Measurements from ENCODE around the gene SLC9A9. TPM values are rescaled to one million over a fixed set of nuclear protein-coding genes. Genes with fewer than 3 reads are reported as not detected.

The SLC9A9 gene
- total RNA-seq, 1 donor from 2014 or later, result 3.5 TPM

DNA sequence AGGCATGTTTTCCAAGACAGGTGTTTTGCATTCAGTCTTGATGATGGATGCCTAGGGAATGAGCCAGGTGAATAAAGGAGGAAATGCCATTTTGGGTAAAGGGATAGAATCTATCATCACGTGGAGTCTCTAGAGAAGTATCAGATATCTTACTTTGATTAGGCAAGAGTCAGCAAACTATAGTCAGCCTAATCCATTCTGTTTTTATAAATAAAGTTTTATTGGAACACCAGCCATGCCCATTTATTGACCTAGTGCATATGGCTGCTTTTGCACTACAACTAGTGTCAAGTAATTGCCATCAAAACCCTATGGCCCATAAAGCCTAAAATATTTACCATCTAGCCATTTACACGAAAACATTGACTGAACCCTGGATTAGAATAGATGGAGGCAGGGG, 231.2 kb downstream of the SLC9A9 start:
- H3K27me3 Mint-ChIP-seq (ENCODE audit: unreplicated experiment), result no peaks in the 10 kb centered on the region
- no peak for TF ChIP-seq CTCF (IDR thresholded peaks at IDR 0.05)

DNA sequence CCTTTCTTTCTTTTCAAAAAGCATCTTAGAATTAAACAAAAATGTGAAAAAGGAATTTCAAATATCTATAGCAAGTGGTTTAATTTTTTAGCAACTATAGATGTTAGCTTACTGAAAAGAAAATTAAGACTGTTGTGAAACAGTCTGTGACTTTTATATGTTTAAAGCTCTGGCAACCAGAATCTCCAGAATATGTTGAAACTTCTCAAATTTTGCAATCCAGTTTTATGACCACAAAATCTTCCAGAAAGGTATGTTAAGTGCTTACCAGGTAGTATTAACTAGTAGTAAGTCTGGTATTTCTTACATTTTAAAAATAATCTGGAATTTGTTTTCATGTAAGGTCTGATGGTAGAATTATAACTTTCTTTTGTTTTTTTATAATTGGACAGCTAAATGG, 235.0 kb downstream of the SLC9A9 start:
- peaks cover 1% of the 10 kb centered on the region for H3K36me3 Mint-ChIP-seq (ENCODE audit: unreplicated experiment)
- peak overlapping the region; percentile 58 for H3K27ac Mint-ChIP-seq (ENCODE audit: unreplicated experiment)
- no peak overlapping the region for H3K4me3 Mint-ChIP-seq (ENCODE audit: unreplicated experiment)
- no peaks in the 10 kb centered on the region for H3K9me3 Mint-ChIP-seq (ENCODE audit: unreplicated experiment)
- H3K27me3 Mint-ChIP-seq (ENCODE audit: unreplicated experiment), result no peaks in the 10 kb centered on the region
- TF ChIP-seq CTCF (IDR thresholded peaks at IDR 0.05), result no peak
- DNase-seq (ENCODE audit: extremely low spot score, unreplicated experiment), result no peak
- peaks cover 46% of the 10 kb centered on the region for H3K4me1 Mint-ChIP-seq (ENCODE audit: unreplicated experiment)

More for the DNA sequence above, 231.2 kb downstream of the SLC9A9 start:
- Mint-ChIP-seq H3K36me3 (ENCODE audit: unreplicated experiment) (no peaks in the 10 kb centered on the region), H3K9me3 (ENCODE audit: unreplicated experiment) (no peaks in the 10 kb centered on the region), H3K27ac (ENCODE audit: unreplicated experiment) (no peak overlapping the region), H3K4me3 (ENCODE audit: unreplicated experiment) (no peak overlapping the region), H3K4me1 (ENCODE audit: unreplicated experiment) (peaks cover 25% of the 10 kb centered on the region)
- no peak for DNase-seq (ENCODE audit: extremely low spot score, unreplicated experiment)

GRCh38 chr3:143612541-143612940, 235.7 kb downstream of the SLC9A9 start:
- H3K4me1 Mint-ChIP-seq (ENCODE audit: unreplicated experiment), result peaks cover 51% of the 10 kb centered on the region
- H3K9me3 Mint-ChIP-seq (ENCODE audit: unreplicated experiment), result no peaks in the 10 kb centered on the region
- DNase-seq (ENCODE audit: extremely low spot score, unreplicated experiment), result no peak
- H3K36me3 Mint-ChIP-seq (ENCODE audit: unreplicated experiment), result peaks cover 1% of the 10 kb centered on the region
- H3K27ac Mint-ChIP-seq (ENCODE audit: unreplicated experiment), result peak overlapping the region; percentile 58
- TF ChIP-seq CTCF (IDR thresholded peaks at IDR 0.05), result no peak
- no peak overlapping the region for H3K4me3 Mint-ChIP-seq (ENCODE audit: unreplicated experiment)
- H3K27me3 Mint-ChIP-seq (ENCODE audit: unreplicated experiment), result no peaks in the 10 kb centered on the region

DNA sequence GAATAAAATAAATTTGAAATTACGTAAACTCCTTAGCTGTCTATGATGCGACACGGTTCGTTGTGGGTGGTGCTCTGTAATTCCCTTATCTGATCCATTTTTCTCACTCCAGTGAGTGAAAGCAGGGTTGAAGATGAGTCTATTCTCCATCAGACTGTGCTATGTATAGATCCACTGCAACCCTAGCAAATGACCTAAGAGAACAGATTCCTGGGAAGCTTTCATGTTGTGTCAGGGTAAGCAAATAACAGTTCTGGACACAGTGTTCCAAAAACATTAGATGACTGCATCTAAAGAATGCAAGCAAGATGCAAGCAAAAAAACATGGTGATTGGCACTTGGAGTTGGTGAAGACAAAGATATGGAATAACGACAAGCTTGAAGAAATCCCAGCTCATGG, 239.3 kb downstream of the SLC9A9 start:
- Mint-ChIP-seq H3K9me3 (ENCODE audit: unreplicated experiment) (no peaks in the 10 kb centered on the region), H3K36me3 (ENCODE audit: unreplicated experiment) (peaks cover 1% of the 10 kb centered on the region), H3K27ac (ENCODE audit: unreplicated experiment) (peak overlapping the region; percentile 73), H3K27me3 (ENCODE audit: unreplicated experiment) (no peaks in the 10 kb centered on the region), H3K4me1 (ENCODE audit: unreplicated experiment) (peaks cover 59% of the 10 kb centered on the region), H3K4me3 (ENCODE audit: unreplicated experiment) (no peak overlapping the region)
- no peak for DNase-seq (ENCODE audit: extremely low spot score, unreplicated experiment)
- no peak for TF ChIP-seq CTCF (IDR thresholded peaks at IDR 0.05)

DNA sequence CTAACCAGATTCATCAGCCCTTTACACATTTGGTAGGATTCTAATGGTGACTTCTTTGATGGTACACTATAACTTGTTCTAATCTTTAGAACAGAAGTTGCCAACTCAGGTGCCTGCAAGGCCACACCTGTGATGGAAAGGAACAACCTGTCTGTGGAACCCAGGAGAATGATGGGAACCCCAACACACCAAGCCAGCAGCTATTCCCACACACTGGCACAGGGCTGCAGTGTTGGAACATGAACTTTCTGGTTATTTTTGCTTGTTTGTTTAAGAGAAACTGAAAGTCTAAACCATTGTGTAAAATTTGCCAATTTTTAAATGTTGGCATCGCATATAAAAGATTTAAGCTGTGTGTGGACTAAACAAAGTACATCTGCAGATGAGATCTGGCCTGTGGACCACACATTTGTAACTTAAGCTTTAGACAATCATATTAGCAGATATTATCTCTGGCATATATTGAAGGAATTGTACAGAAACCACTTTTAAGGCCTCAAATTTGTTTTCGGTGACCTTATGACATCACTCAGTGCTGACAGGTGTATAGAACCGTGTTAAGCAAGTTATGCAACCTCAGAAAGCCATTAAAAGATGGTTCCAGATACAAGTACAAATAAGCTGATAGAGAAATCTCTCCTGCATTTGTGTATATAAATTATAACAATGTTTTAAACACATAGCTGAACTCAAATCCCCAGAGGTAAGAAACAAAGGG, 242.9 kb downstream of the SLC9A9 start:
- H3K27ac Mint-ChIP-seq (ENCODE audit: unreplicated experiment), result no peak overlapping the region
- no peaks in the 10 kb centered on the region for H3K9me3 Mint-ChIP-seq (ENCODE audit: unreplicated experiment)
- TF ChIP-seq CTCF (IDR thresholded peaks at IDR 0.05), result no peak
- H3K27me3 Mint-ChIP-seq (ENCODE audit: unreplicated experiment), result no peaks in the 10 kb centered on the region
- no peak for DNase-seq (ENCODE audit: extremely low spot score, unreplicated experiment)
- H3K4me1 Mint-ChIP-seq (ENCODE audit: unreplicated experiment), result peaks cover 46% of the 10 kb centered on the region
- H3K36me3 Mint-ChIP-seq (ENCODE audit: unreplicated experiment), result no peaks in the 10 kb centered on the region
- no peak overlapping the region for H3K4me3 Mint-ChIP-seq (ENCODE audit: unreplicated experiment)

All from osteocyte (in vitro differentiated cells).